PC-9 (cell line): ENCODE results near the gene RNF11. TPM values are rescaled to one million over a fixed set of nuclear protein-coding genes. Genes with fewer than 3 reads are reported as not detected.

Source experiments
- BruUV-seq: library from RNA; stranded (reverse); fragments of 400-500 nt; replicated peaks from 2 replicates; lab custom pipeline; 2021; lab: Mats Ljungman, UMichigan
- CTCF ChIA-PET: fragments of 300-600 bp; sonication (Branson Sonifier 250); formaldehyde crosslinking; loops from one replicate; lab custom pipeline; 2022; ENCODE audit warnings: antibody characterized with exemption; lab: Charles Lee
- POLR2A ChIA-PET: fragments of 300-600 bp; sonication (Branson Sonifier 250); formaldehyde crosslinking; loops from one replicate; lab custom pipeline; 2022; ENCODE audit warnings: antibody characterized with exemption; ENCODE audit not compliant: unreplicated experiment; lab: Charles Lee
- DNase-seq, 2 experiments: peaks; one replicate each; pipeline versions ENCODE4 v3.0.0 to v3.0.0-alpha.2; 2015 to 2022; ENCODE audit warnings: mixed read lengths in 1 of 2
- H2AFZ ChIP-seq: fragments of 200-600 bp; sonication (generic); 2 replicates; pipeline ENCODE4 v1.8.1; 2017; ENCODE audit warnings: antibody characterized with exemption
- H3F3A ChIP-seq: fragments of 200-600 bp; sonication (generic); 2 replicates; pipeline ENCODE4 v1.8.1; 2017; ENCODE audit warnings: antibody characterized with exemption, mild to moderate bottlenecking, low read depth; ENCODE audit not compliant: insufficient read depth
- H3K27ac ChIP-seq: fragments of 200-600 bp; sonication (generic); 2 replicates; pipeline ENCODE4 v1.6.1; 2016; ENCODE audit warnings: mixed run types
- H3K27me3 ChIP-seq: fragments of 200-600 bp; sonication (generic); 2 replicates; pipeline ENCODE4 v1.6.1; 2016; ENCODE audit warnings: low read depth, mixed run types; ENCODE audit not compliant: insufficient read depth
- H3K36me3 ChIP-seq: fragments of 200-600 bp; sonication (generic); 2 replicates; pipeline ENCODE4 v1.6.1; 2016; ENCODE audit warnings: low read depth, mixed run types
- H3K4me1 ChIP-seq: fragments of 200-600 bp; sonication (generic); replicated peaks from 2 replicates; pipeline ENCODE4 v1.6.1; 2016; ENCODE audit warnings: mixed run types; ENCODE audit not compliant: insufficient read depth
- H3K4me2 ChIP-seq: fragments of 200-600 bp; sonication (generic); 2 replicates; pipeline ENCODE4 v1.6.1; 2017; ENCODE audit warnings: mixed run types
- H3K4me3 ChIP-seq: fragments of 200-600 bp; sonication (generic); 2 replicates; pipeline ENCODE4 v1.6.1; 2016; ENCODE audit warnings: mixed run types
- H3K79me2 ChIP-seq: fragments of 200-600 bp; sonication (generic); 2 replicates; pipeline ENCODE4 v1.6.1; 2017; ENCODE audit warnings: low read depth, mixed run types
- H3K9me2 ChIP-seq: fragments of 200-600 bp; sonication (generic); 2 replicates; pipeline ENCODE4 v1.8.1; 2017; ENCODE audit warnings: mild to moderate bottlenecking; ENCODE audit not compliant: insufficient read depth
- H3K9me3 ChIP-seq: fragments of 200-600 bp; sonication (generic); 2 replicates; pipeline ENCODE4 v1.8.1; 2016; ENCODE audit warnings: low read depth; ENCODE audit not compliant: insufficient read depth
- H4K20me1 ChIP-seq: fragments of 200-600 bp; sonication (generic); 2 replicates; pipeline ENCODE4 v1.8.1; 2017; ENCODE audit not compliant: insufficient read depth
- CTCF ChIP-seq: fragments of 200-600 bp; sonication (generic); conservative IDR thresholded peaks from 2 replicates; pipeline ENCODE4 v1.6.1; 2017; ENCODE audit warnings: mixed run types, antibody characterized with exemption, mild to moderate bottlenecking, moderate library complexity
- EZH2 ChIP-seq: fragments of 200-600 bp; sonication (generic); IDR thresholded peaks from 2 replicates; pipeline ENCODE4 v1.8.0; 2017; ENCODE audit warnings: antibody characterized with exemption, low read depth
- intact Hi-C: fragments of 100-400 bp; cut with micrococcal nuclease; formaldehyde crosslinking; loops from one replicate; pipeline ENCODE4 v1.10.0; 2022; ENCODE audit not compliant: unreplicated experiment
- total RNA-seq: library from RNA; stranded (reverse); gene quantifications from 2 replicates; pipeline ENCODE4 v1.2.3, GENCODE V29; 2021

The RNF11 gene
- total RNA-seq, 1 experiment from 2014 or later: 73.2 TPM

- no peak for TF ChIP-seq CTCF
- TF ChIP-seq EZH2: no peak
- no peak overlapping the region for H2AFZ ChIP-seq
Measured at GRCh38 chr1:51310871-51311613, 75.0 kb downstream of the RNF11 start.

GRCh38 chr1:51311826-51312225 lies 75.8 kb downstream of the RNF11 start:
- BruUV-seq: no TSS peak
- H3K4me2 ChIP-seq: no peak overlapping the region
- ChIA-PET POLR2A (interaction anchor here (0.6 kb wide), 1 partner anchor 229 kb away, joined by 6 read pairs; no protein-coding TSS in a partner anchor), CTCF (no interaction called here)
- no peaks in the 10 kb centered on the region for H3K79me2 ChIP-seq
- intact Hi-C loops: no loop called here
- H2AFZ ChIP-seq: no peak overlapping the region
- DNase-seq: no peak
- peaks cover 32% of the 10 kb centered on the region for H3K4me1 ChIP-seq
- H3K27me3 ChIP-seq: no peaks in the 10 kb centered on the region
- no peak for TF ChIP-seq CTCF
- TF ChIP-seq EZH2: no peak
- no peaks in the 10 kb centered on the region for H3K9me2 ChIP-seq
- H3F3A ChIP-seq: peaks cover 23% of the 10 kb centered on the region
- no peaks in the 10 kb centered on the region for H3K9me3 ChIP-seq
- no peaks in the 10 kb centered on the region for H3K36me3 ChIP-seq
- no peaks in the 10 kb centered on the region for H4K20me1 ChIP-seq
- no peak overlapping the region for H3K4me3 ChIP-seq
- no peak overlapping the region for H3K27ac ChIP-seq

More at GRCh38 chr1:51310871-51311613, 75.0 kb downstream of the RNF11 start:
- peaks cover 32% of the 10 kb centered on the region for H3K4me1 ChIP-seq
- H3K4me2 ChIP-seq: no peak overlapping the region
- H3K79me2 ChIP-seq: no peaks in the 10 kb centered on the region
- no peak overlapping the region for H3K27ac ChIP-seq
- intact Hi-C loops: no loop called here
- H3K9me2 ChIP-seq: no peaks in the 10 kb centered on the region
- no peaks in the 10 kb centered on the region for H3K27me3 ChIP-seq
- H4K20me1 ChIP-seq: no peaks in the 10 kb centered on the region
- H3K9me3 ChIP-seq: no peaks in the 10 kb centered on the region
- H3K36me3 ChIP-seq: no peaks in the 10 kb centered on the region
- peaks cover 23% of the 10 kb centered on the region for H3F3A ChIP-seq
- no peak overlapping the region for H3K4me3 ChIP-seq
- no TSS peak for BruUV-seq
- POLR2A ChIA-PET: no interaction called here
- CTCF ChIA-PET: no interaction called here
- no peak for DNase-seq

- H3K9me3 ChIP-seq: no peaks in the 10 kb centered on the region
- peak overlapping the region; percentile 82; the same call in 1 of the 2 replicates for H3K4me2 ChIP-seq
- CTCF ChIA-PET: no interaction called here
- POLR2A ChIA-PET: no interaction called here
- H2AFZ ChIP-seq: no peak overlapping the region
- intact Hi-C loops: no loop called here
- H3K9me2 ChIP-seq: no peaks in the 10 kb centered on the region
- DNase-seq: no peak
- BruUV-seq: no TSS peak
- H3K36me3 ChIP-seq: no peaks in the 10 kb centered on the region
- H4K20me1 ChIP-seq: no peaks in the 10 kb centered on the region
- H3K27ac ChIP-seq: peak overlapping the region; percentile 99
- no peak overlapping the region for H3K4me3 ChIP-seq
- no peaks in the 10 kb centered on the region for H3K79me2 ChIP-seq
- peaks cover 23% of the 10 kb centered on the region for H3F3A ChIP-seq
- peaks cover 32% of the 10 kb centered on the region for H3K4me1 ChIP-seq
- TF ChIP-seq EZH2: no peak
- no peak for TF ChIP-seq CTCF
- H3K27me3 ChIP-seq: no peaks in the 10 kb centered on the region
Measured at GRCh38 chr1:51312718-51313117, 76.6 kb downstream of the RNF11 start.
